ENCODE results near the gene WTAP. TPM values are rescaled to one million over a fixed set of nuclear protein-coding genes. Genes with fewer than 3 reads are reported as not detected.
A peak's percentile ranks its signal among the peaks of the same experiment; 100 is the strongest.

The WTAP gene
- total RNA-seq, 4 donors from 2014 or later = 32.6 to 119 (median 88.1) TPM

DNA sequence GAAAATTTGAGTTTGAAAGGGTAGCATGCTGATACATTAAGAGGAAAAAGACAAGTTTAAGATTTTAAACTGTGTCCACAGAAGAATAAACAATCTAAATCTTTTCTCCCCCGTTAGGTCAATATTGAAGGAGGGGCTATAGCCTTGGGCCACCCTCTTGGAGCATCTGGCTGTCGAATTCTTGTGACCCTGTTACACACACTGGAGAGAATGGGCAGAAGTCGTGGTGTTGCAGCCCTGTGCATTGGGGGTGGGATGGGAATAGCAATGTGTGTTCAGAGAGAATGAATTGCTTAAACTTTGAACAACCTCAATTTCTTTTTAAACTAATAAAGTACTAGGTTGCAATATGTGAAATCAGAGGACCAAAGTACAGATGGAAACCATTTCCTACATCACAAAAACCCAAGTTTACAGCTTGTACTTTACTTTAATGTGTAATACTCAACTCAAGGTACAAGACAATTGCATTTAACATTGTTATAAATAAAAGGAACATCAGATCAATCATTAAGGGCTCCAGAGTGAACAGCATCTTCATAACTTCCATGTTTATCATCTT, 51.3 kb downstream of the WTAP start:
- H3K9me3 ChIP-seq = no peaks in the 10 kb centered on the region
- in situ Hi-C loops (cut with MboI; ENCODE audit: low pct_ligation_motif_present in 1 of 4, low pct_unique_long_range_greater_than_20kb in 1 of 4, low sequenced_read_pairs in 3 of 4) = loop anchor here in 2 of 4 donors (25.0 kb wide), 1 partner anchor 91 kb away; the partner anchor contains the start of gene SOD2 (in 2 of the 2)
- 61 to 63% methylated on average over 3 of the region's 3 CpGs for WGBS, 2 donors (ENCODE audit: low coverage in 1 of 2)
- intact Hi-C loops (cut with DNase I; ENCODE audit: low total_unique reads) = no loop called here
- TF ChIP-seq, protein P1, sequence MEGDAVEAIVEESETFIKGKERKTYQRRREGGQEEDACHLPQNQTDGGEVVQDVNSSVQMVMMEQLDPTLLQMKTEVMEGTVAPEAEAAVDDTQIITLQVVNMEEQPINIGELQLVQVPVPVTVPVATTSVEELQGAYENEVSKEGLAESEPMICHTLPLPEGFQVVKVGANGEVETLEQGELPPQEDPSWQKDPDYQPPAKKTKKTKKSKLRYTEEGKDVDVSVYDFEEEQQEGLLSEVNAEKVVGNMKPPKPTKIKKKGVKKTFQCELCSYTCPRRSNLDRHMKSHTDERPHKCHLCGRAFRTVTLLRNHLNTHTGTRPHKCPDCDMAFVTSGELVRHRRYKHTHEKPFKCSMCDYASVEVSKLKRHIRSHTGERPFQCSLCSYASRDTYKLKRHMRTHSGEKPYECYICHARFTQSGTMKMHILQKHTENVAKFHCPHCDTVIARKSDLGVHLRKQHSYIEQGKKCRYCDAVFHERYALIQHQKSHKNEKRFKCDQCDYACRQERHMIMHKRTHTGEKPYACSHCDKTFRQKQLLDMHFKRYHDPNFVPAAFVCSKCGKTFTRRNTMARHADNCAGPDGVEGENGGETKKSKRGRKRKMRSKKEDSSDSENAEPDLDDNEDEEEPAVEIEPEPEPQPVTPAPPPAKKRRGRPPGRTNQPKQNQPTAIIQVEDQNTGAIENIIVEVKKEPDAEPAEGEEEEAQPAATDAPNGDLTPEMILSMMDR (IDR thresholded peaks at IDR 0.05) = no peak
- TF ChIP-seq POLR2AphosphoS5 (IDR thresholded peaks at IDR 0.05) (no peak), POLR2A (IDR thresholded peaks at IDR 0.05) (peak; percentile 9), EP300 (IDR thresholded peaks at IDR 0.05; ENCODE audit: low read depth) (no peak)
- H3K36me3 ChIP-seq = peaks cover 0 to 52% (median 24%) of the 10 kb centered on the region in 4 donors
- peaks cover 0 to 30% (median 13%) of the 10 kb centered on the region in 4 donors for H3K4me1 ChIP-seq
- no peak for DNase-seq
- H3K27ac ChIP-seq = peak overlapping the region in 3 of 4 donors; percentile 75 to 81 (median 76)
- no peaks in the 10 kb centered on the region for H3K27me3 ChIP-seq
- H3K4me3 ChIP-seq = no peak overlapping the region

DNA sequence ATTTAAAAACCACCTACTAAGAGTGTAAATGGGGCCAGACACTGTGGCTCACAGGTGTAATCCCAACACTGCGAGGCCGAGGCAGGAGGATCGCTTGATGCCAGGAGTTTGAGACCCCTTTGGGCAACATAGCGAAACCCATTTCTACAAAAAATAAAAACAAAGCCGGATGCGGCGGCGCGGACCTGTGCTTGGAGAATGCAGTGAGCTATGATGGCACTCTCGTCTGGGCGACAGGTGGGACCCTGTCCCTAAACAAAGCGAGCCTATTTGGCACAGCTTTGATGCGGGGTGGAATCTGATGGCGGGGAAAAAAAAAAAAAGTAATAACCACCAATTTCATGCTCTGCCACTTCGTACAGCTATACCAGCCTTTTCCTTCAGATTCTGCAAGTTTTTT, 61.0 kb downstream of the WTAP start:
- H3K4me1 ChIP-seq = peaks cover 27 to 50% (median 38%) of the 10 kb centered on the region in 4 donors
- intact Hi-C loops (cut with DNase I; ENCODE audit: low total_unique reads) (no loop called here), in situ Hi-C loops (cut with MboI; ENCODE audit: low pct_ligation_motif_present in 1 of 4, low pct_unique_long_range_greater_than_20kb in 1 of 4, low sequenced_read_pairs in 3 of 4) (loop anchor here in 2 of 4 donors (25.0 kb wide), 1 partner anchor 101 kb away; the partner anchor contains the start of gene SOD2 (in 2 of the 2))
- H3K27me3 ChIP-seq = no peaks in the 10 kb centered on the region
- TF ChIP-seq, protein P1 (IDR thresholded peaks at IDR 0.05) = no peak
- TF ChIP-seq EP300 (IDR thresholded peaks at IDR 0.05; ENCODE audit: low read depth) (no peak), POLR2A (IDR thresholded peaks at IDR 0.05) (no peak)
- peak overlapping the region; percentile 80 to 98 (median 82) for H3K4me3 ChIP-seq
- 0 to 14% methylated on average over 1 to 15 of the region's 15 CpGs for WGBS, 2 donors (ENCODE audit: low coverage in 1 of 2)
- H3K27ac ChIP-seq = peak overlapping the region; percentile 92 to 100 (median 99)
- no peaks in the 10 kb centered on the region for H3K9me3 ChIP-seq
- peaks cover 0 to 41% (median 16%) of the 10 kb centered on the region in 4 donors for H3K36me3 ChIP-seq
- DNase-seq = no peak

DNA sequence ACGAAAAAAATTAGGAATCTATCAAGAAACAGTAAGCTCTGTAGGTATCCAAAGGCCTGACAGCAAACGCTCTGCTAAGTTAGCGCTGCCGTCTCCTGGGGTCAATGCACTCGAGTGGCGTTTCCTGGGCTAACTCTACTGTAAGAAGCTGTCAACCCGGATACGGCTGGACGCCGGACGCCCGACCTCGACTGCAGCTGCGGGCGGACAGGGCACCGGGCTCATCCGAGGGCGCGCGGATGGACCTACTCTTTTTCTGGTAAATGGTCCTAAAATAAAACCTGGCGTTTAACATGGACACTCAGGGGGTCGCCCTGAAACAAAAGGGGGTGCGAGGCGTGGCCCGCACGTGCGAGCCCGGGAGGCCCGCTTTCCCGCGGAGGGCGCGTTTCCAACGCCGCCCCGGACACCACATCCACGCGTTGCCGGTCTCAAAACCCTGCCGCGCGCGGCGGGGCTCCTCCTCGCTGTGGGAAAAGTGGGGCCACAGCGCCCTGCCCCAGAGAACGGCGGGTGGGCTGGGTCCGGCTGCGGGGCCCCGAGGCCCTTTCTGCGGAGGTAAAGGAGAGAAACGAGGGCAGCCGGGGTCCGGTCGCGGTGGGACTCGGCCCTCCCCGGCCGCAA, 61.6 kb downstream of the WTAP start:
- Histone ChIP-seq H3K4me1 (peaks cover 27 to 50% (median 38%) of the 10 kb centered on the region in 4 donors), H3K9me3 (no peaks in the 10 kb centered on the region), H3K4me3 (peak overlapping the region; percentile 80 to 98 (median 82)), H3K27ac (peak overlapping the region; percentile 92 to 100 (median 99)), H3K27me3 (no peaks in the 10 kb centered on the region), H3K36me3 (peaks cover 0 to 38% (median 13%) of the 10 kb centered on the region in 4 donors)
- DNase-seq = peak; percentile 70
- WGBS, 2 donors (ENCODE audit: low coverage in 1 of 2) = 0 to 1% methylated on average over 2 to 22 of the region's 60 CpGs
- TF ChIP-seq POLR2A (IDR thresholded peaks at IDR 0.05) (no peak), POLR2AphosphoS5 (IDR thresholded peaks at IDR 0.05) (peak in 1 of 3 donors; percentile 53)
- in situ Hi-C loops (cut with MboI; ENCODE audit: low pct_ligation_motif_present in 1 of 4, low pct_unique_long_range_greater_than_20kb in 1 of 4, low sequenced_read_pairs in 3 of 4) = loop anchor here in 2 of 4 donors (25.0 kb wide), 1 partner anchor 102 kb away; the partner anchor contains the start of gene SOD2 (in 2 of the 2)
- intact Hi-C loops (cut with DNase I; ENCODE audit: low total_unique reads) = no loop called here

DNA sequence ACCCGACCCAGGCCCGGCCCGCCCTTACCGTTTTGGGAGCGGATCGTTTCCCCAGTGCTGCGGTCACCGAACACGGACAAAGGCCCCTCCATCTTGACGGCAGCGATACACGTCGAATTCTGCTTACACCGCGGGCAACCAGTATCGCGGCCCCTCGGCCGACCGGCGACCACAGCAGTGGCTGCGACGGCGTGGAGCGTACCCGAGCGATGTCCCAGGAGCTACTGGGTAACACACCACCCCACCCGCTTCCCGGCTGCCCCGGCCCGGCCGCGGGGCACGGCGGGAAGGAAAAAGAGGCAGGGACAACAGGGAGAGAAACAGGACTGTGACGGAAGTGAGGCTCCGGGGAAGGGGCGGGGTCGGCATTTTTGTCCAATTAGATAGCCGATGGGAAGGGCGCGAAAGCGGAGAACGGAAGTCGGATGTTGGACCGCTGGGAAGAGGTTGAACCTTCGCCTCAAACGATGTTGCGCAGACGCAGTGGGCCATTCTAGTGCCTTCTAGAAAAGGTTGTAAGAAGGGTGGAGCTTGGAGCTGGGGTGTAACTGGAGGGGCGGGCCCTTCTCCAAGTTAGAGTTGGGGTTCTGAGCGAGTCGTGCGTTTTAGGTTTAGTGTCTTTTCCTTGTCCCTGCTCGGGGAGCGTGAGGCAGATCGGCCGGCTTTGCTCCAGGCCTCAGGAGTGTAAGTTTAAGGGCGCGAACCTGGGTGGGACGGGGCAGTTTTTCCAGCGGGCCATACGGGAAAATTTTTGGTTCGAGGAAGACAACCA, 62.3 kb downstream of the WTAP start, which contains the start of gene TCP1:
TSS of gene TCP1 (minus strand) at position 226 of the 772 bp plus-strand sequence. CDS start at position 92, 134 bp downstream.
- Histone ChIP-seq H3K4me1 (peaks cover 27 to 50% (median 38%) of the 10 kb centered on the region in 4 donors), H3K9me3 (no peaks in the 10 kb centered on the region), H3K4me3 (peak within 1 kb of the TSS; percentile 80 to 98 (median 82)), H3K36me3 (peaks cover 0 to 36% (median 10%) of the 10 kb centered on the region in 4 donors), H3K27me3 (no peaks in the 10 kb centered on the region), H3K27ac (peak within 1 kb of the TSS; percentile 92 to 100 (median 99))
- 0% methylated on average over 58 of the region's 64 CpGs; no CpG with 5 or more reads in 1 of the 2 donors for WGBS, 2 donors (ENCODE audit: low coverage in 1 of 2)
- intact Hi-C loops (cut with DNase I; ENCODE audit: low total_unique reads) (loop anchor here (2.0 kb wide), 1 partner anchor 99 kb away; no protein-coding TSS in a partner anchor), in situ Hi-C loops (cut with MboI; ENCODE audit: low pct_ligation_motif_present in 1 of 4, low pct_unique_long_range_greater_than_20kb in 1 of 4, low sequenced_read_pairs in 3 of 4) (loop anchor here in 2 of 4 donors (25.0 kb wide), 1 partner anchor 102 kb away; the partner anchor contains the start of gene SOD2 (in 2 of the 2))
- peak; percentile 98 for TF ChIP-seq POLR2A (IDR thresholded peaks at IDR 0.05)
- TF ChIP-seq POLR2AphosphoS5 (IDR thresholded peaks at IDR 0.05) = peak; percentile 98 to 99 (median 99)
- TF ChIP-seq, protein P1 (IDR thresholded peaks at IDR 0.05) = no peak
- TF ChIP-seq EP300 (IDR thresholded peaks at IDR 0.05; ENCODE audit: low read depth) = no peak
- peak; percentile 100 for DNase-seq

All from transverse colon (tissue), 4 donors.